GM18520 (cell line): Measurements from ENCODE around the gene CSRP1.
A peak's percentile ranks its signal among the peaks of the same experiment; 100 is the strongest.
"Not testable (repeated sequence)": the region's sequence is repeated elsewhere in the genome, so short reads cannot be mapped to it uniquely, and the experiment has no call there.

ENCODE experiments used
- ATAC-seq: cut with Tn5 transposase; IDR thresholded peaks from one replicate; pipeline ENCODE4 v1.9.1; 2021; ENCODE audit not compliant: unreplicated experiment

The CSRP1 gene

GRCh38 chr1:201506557-201507359 is at the start of gene CSRP1:
CSRP1 (minus strand) TSS chr1:201507123; CDS start chr1:201496303, 10,820 bp downstream.
- peak; percentile 83 for ATAC-seq

DNA sequence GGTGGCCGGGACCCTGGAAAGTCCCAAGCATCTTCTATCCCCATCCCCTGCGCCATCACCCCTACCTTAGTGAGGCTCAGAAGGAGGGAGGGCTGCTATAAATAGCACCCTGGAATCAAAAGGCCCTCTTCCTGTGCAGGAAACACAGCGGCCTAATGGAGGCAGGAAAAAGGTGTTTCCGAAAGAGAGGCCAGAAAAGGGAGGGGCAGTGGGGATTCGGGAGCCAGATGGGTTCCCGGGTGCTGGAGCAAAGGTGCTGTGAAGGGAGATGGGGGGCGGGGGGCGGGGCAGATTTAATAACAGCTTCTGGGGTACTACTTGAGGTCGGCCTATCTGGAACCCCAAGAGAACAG is 48.6 kb upstream of the CSRP1 start:
- no peak for ATAC-seq

- no peak for ATAC-seq
Measured at GRCh38 chr1:201554789-201555592, 48.1 kb upstream of the CSRP1 start.

DNA sequence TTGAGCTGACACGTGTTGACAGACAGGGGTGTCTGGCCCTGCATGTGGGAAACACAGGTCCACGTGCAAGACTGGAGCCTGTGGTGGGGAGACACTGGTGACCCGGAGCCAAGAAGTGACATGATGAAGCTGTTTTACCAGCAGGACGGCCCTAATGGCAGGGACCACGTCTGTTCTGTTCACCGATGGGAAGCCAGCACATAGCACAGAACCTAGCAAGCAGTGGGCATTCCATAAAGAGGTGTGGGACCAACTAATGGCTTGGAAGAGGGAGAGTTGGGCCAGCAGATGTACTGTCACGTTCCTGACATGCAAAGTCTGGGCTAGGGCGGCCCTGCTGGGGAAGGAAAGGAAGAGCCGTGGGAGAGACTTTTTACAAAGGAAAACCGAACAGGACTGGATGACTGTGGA is 47.3 kb upstream of the CSRP1 start:
- no peak for ATAC-seq

GRCh38 chr1:201553496-201554189 is 46.7 kb upstream of the CSRP1 start:
- no peak for ATAC-seq

DNA sequence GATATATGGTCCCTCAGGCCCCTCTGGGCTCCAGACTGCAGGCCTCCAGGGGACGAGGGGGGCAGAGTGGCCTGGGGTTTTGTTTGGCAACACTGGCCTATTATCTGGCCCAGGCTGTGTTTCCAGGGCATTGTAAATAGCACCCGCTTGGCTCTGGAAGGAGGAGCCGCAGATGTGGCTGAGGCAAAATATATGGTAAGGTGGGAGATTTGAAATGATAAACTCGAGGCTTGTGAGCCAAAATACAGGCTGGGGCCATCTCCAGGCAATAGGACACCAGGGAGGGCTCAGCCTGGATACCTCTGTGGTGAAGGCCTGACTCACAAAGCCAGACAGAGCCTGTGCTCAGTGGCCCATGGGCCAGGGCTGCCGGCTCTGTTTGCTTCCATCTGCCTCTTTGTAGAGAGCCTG is 46.0 kb upstream of the CSRP1 start:
- ATAC-seq, result no peak

DNA sequence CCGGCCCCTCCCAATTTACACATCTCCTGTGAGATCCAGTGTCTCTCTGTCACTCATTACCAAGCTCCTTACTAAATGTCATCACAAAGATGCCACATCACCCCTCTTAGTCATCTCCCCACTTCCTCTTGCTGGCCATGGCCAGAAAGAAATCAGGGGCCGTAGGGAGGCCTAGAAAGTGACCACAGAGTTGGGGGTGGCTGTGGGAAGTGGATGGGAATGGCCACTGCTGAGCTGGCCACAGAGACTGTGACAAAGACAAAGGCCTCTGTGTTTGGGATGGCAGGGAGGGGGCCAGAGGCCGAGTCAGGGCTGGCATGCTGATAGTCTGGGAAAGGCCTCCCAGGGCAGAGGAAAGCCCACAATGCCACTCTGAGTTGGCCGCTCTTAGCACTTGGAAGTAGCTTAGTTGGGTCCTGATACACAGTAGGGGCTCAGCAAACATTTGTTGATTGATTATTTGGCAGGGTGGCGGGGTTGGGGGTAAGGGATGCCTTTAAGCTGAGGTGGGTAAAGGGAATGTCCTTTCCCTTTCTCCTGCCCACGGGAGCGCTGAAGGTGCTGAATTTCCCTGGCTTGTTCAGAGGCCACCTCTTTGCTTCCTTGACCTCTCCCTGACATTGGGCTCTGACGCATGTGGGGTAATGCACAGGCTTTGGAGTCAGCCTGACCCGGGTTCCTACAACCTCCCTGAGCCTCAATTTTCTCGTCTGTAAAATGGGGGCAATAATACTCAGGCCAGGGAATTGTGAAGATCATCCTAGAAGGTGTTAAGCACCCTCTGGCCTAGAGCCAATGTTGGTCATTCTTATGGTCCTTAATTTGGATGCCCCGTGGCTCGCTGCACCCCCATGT is 45.2 kb upstream of the CSRP1 start:
- no peak for ATAC-seq

- ATAC-seq, result no peak
Measured at GRCh38 chr1:201551096-201551495, 44.2 kb upstream of the CSRP1 start.

DNA sequence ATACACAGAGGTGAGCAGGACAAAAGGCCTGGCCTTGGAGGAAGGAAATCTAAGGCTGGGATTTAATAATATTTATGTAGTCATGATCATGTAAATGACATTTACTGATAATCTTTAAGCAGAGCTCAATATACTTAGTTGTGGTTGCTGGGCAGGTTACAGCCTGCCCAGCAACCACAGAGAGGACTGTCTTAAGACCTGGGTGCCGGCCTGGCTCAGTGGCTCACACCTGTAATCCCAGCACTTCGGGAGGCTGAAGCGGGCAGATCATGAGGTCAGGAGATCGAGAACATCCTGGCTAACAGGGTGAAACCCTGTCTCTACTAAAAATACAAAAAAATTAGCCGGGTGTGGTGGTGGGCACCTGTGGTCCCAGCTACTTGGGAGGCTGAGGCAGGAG is 42.6 kb upstream of the CSRP1 start:
- ATAC-seq, result not testable (repeated sequence)

DNA sequence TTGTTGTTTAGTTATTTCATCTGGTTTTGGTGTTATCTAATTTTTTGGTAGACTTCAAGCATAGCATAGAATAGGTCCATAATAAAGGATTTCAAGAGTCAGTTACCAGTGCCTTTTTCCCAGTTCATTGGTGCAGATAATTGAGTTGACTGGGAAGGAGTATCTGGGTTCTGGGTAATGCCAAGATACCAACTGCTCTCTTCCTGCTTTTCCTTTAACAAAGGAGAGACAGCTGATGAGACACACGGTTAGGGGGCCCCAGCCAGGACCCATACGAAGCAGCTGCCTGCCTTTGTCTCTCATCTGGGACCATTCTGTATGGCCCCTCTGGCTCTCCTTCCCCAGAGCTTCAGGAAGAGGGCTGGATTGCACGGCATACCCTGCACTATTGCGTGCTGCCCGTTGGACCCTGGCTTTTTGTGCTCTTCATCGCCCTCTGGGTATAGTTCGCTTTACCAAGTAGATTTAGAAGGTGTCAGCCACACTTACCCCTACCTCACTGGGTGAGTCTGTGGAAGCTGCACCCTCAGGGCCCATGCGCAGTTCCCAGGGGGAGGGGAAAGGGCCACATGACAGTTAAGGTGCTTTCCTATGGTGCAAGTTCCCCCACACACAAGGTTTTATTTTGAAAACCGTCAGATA is 39.0 kb upstream of the CSRP1 start:
- ATAC-seq, result no peak

DNA sequence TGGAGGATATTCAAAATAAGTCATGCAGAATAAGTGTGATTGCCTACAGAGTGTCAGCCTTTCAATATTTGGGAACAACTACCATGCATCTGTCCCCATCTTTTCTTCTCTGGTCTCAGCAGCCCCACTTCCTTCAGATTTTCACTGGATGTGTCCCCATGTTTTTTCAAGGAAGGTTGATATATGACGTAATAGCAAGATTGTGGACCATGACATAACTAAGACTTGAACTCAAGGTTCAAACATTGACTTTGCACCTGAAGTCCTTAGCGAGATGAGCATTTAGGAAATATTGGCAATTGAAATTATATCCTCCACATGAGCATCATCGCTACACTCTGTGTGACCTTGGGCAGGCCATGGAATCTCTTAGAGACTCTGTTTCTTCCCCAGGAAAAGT is 37.8 kb upstream of the CSRP1 start:
- ATAC-seq, result no peak

DNA sequence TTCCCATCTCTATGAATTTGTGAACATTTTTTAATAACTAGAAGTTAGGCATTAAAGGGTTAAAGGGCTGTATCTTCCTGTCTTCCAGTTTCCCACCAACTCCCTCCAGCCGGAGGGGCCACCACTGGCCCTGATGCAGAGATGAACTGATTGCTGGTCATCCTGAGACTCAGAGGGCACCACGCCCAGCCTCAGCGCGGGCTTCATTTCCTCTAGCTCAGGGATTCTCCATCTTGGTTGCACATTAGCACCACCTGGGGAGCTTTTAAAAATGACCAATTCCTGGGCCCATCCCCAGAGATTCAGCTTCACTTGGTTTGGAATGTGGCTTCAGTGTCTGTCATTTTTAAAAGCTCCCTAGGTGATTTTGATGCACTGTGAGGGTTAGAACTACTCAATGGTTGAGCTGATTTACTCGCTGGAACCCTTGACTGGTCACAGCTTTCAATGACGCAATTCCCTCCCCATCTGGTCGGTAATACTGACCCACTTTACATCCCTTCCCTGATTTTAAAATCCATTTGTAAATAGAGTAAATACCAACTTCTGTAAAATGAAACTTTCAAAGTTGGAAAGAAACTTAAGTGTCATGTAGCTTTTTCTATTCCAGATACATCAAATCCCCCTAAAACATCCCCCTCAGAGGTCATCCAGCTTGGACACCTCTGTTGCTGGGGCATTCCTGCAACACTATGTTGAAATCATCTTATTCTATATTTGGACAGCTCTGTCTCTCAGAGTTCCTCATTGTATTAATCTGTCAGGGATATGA is 37.1 kb upstream of the CSRP1 start:
- no peak for ATAC-seq

DNA sequence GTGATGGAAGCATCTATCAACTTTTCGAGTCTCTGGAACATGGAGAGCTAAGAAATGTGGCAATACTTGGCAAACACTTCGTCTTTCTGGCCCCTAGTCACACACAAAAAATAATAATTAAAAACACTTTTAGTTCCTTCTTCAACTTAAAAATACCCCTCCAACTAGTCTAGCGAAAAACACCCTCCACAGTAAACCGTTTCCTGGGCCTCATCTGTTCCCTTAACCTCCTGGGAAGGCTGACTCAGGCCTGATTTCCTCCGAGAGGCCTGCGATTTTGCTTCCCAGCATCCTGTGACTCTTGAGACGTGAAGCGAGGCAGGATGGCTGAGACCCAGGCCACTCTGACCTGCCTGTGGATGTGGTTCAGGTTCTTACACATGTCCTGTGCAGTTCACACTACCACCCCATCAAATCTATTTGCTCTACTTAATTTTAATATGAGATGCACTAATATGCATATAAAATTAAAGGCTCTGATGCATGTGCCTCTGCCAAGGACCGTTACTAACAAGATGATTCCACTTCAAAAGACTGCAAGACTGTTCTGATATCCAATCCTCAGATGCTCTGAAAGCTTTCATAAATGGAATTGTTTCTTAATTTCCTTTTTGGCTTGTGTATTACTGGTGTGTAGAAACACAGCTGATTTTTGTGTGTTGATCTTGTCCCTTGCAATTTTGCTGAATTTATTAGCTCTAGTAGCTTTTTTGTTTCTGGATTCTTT is 35.5 kb upstream of the CSRP1 start:
- no peak for ATAC-seq

- ATAC-seq, result no peak
Measured at GRCh38 chr1:201540846-201541735, 34.2 kb upstream of the CSRP1 start.

DNA sequence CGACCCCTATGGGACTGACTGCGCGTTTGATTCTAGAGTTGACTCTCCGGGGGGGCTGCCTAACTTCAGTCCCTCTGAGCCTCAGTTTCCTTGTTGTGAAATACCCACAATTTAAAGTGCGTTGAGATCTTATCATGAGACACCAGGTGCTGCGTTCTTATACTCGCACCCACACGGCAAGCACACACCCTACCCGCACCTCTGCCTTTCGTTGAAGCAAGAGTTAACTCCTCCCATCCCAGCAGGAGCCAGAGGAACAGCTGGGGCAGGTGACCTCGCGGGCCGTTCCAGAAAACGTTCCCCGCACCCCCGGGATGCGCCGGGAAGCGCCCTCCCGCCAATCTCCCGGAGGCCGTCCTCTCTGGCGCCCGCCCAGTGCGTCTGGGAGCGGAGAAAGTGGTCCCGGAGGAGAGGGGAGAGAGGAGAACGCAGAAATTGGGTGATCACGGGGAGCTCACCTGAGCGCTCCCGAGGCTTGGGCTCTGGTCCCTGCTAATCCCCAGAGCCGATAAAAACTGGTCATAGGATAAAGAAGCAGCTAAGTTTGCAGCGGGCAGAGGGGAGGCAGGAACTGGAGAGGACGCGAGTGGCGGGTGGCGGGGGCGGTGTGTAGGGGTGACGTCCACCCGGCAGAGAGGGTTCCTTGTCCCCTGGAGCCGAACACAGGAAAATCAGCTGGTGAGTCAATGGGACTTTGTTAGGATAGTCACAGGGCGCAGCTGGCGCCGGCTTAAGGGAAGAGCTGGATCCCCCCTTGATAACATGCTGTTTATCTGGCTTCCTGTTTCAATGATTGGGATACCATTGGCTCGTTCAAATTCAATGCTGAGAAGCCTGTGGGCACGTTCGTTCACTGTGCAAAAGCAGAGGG is 32.9 kb upstream of the CSRP1 start:
- ATAC-seq, result no peak

- no peak for ATAC-seq
Measured at GRCh38 chr1:201538612-201539551, 32.0 kb upstream of the CSRP1 start, which contains the start of gene NAV1. NAV1 (plus strand) TSS chr1:201539127; CDS start chr1:201622885, 83,758 bp downstream.
